ENCODE results near the gene PCSK6.
"Not testable (repeated sequence)": the region's sequence is repeated elsewhere in the genome, so short reads cannot be mapped to it uniquely, and the experiment has no call there.

Gene PCSK6

DNA sequence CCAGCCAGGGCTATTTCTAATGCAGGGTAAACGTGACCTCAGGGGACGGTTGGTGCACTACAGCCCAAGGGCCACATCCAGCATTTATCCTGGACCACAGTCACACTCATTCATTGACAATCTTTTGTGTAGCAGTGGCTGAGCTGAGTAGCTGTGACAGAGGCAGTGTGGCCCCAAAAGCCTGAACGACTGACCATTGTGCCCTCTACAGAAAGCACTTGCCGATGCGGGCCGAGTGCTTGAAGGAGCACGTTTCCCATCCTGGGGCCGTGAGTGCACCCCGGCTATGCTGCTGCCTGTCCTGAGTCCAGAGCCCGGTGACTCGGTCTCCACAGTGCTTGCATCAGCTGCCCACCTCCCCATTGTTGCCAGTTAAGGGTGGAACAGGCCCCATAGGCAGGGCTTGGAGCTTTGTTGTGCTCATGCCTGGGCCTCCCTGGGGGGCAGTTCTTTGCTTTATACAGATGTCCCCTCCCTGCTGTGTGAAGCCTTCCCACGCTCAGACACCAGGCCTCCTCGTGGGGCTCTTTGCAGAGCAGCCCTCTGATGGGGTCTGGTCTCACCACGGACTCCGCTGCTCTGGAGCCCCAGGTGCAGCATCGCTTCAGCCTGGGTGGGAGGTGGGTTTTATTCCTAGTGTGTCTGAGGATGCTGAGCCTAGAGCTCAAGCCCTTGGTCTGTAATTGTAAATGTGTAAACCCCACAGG, 181.5 kb downstream of the PCSK6 start:
- no peak for DNase-seq (ENCODE audit: low read depth)

DNA sequence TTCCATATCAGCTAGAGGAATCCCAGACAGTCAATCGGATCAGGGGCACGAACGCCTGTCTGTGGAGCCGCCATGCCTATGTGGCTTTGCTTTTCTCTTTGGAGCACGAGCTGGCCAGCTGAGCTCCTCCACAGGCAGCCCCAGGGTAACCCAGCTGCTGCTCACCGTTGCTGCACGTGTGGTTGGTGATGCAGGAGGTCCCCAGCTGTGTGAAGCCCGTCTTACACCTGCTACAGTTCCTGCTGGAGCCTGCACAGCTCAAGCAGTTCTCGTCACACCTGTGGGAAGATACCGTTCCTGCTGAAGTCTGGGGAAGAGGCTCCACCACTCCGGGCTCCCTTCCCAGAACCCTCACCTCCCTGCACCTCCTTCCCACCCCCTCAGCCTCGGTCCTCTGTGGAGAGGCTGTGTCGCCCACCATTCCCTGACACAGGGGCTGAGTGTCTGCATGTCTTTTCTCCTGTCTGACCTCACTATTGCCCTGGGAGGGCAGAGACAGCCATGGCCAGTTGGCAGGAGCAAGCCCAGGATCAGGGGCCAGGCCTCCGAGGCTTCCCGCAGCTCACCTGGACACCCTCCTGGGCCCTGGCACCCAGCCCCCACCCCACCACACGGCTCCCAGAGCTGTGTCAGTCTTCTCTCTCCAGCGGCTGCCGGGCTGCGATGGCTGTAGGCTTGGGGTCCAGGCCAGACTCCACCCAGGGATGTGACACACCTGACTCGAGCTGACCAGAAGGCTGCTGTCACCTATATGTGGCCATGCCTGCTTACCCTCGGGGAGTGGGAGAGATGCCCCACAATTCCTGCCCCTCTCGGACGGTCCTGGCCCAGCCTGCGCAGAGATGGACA, 182.2 kb downstream of the PCSK6 start:
- DNase-seq (ENCODE audit: low read depth): no peak

DNA sequence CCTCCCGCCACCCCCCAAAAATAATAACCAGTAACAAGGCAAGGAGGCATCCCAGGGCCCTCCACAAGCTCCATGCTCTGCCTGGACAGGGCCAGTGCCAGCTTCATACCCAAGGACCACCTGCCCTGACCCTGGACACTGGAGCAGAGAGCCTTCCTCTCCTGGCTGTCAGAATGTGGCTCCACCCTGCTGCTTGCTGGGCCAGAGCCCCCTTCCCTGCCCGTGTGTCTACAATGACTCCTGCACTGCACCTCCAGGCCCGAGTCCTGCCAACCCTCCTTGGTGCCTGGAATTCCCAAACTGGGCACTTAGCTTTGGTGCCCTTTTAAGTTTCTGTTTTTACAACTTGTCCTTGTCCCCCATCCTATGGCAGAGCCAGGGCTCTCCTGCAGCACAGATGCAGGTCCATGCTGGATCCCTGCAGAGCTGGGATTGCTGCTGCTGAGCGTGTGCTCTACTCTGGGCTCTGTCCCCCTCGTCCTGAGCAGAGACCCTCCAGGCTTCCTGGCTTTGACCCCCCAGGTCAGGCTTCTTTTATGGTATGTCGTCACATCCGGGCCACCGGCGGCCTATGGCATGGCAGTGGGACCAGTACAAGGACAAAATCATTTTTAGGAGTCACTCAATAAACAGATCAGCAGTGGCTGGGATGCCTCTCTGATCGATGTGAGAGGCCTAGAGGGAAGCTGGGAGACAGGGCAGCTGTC, 183.0 kb downstream of the PCSK6 start:
- no peak for DNase-seq (ENCODE audit: low read depth)

DNA sequence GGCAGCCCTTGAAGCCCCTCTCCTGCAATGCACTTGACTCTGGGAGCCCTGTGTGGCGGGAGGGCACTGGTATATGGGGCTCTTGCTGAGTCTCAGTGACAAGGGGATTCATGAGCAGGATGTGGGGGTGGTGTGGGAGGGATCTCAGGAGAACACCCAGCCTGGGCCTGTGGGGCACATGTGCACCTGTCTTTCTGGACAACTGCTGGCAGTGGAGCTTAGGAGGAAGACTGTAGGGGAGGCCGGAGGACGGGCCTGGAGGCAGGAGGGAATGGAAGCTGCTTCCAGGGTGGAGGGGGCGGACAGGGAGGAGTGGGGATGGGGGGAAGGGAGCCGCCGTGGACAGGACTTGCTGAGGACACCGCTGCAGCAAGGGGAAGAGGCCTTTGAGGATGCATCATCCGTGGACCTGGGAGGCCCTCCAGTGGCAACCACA, 183.7 kb downstream of the PCSK6 start:
- no peak for DNase-seq (ENCODE audit: low read depth)

GRCh38 chr15:101303408-101303807, 186.1 kb downstream of the PCSK6 start:
- no peak for DNase-seq (ENCODE audit: low read depth)

DNA sequence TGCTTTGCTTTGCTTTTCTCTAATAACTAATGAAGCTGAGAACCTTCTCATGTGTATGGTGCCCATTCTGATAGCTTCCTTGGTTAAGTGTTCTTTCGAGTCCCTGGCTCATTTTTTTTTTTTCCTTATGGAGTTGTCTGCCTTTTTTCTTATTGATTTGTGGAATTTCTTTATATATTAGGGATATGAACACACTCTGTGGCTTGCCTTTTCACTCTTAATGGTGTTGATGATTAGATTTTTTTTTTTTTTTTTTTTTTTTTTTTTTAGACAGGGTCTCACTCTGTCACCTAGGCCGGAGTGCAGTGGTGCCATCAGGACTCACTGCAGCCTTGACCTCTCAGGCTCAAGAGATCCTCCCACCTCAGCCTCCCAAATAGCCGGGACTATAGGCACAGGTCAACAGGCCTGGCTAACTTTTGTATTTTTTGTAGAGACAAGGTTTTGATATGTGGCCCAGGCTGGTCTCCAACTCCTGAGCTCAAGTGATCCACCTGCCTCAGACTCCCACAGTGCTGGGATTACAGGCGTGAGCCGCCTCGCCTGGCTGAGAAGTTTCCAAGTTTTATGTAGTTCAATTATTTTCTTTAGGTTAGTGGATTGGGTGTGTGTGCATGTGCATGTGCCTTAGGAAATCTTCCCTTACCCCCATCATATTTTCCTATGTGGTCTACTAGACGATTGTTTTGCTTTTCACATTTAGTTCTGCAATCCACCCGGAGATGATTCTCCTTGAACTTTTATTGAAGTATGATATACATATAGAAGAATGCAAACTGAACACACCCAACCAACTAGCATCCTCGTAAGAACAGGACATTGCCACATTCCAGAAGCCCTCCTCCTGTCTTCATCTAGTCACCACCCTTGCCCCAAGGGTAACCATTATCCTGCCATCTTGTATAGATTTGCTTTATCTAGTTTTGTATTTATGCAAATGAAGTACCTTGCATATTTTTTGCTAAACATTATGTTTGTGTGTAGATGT, 192.8 kb downstream of the PCSK6 start:
- DNase-seq (ENCODE audit: low read depth): no peak

DNA sequence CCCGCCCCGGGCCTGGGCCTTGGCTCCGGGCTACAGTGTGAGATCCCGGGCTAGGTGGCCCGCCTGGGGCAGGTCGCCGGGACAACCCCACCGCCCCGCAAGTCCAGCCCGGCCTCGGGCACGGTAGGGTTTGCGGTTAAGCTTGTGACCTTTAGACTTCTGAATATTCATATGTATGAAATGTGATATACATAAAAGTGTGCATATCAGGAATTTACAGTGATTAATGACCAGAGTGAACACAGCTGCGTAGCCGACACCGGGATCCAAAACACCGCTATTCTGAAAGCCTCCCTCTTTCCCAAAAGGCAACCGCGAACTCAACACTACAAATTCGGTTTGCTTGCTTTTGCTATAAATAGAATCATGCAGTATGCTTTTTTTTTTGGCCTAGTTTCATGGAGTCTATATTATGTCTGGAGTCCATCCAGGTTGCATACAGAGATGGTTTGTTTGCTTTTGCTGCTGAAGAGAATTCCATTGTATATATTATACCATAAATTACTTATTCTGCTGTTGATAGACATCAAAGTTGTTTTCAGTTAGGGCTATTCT, 193.8 kb downstream of the PCSK6 start:
- DNase-seq (ENCODE audit: low read depth): no peak

GRCh38 chr15:101294731-101295606, 194.5 kb downstream of the PCSK6 start, which contains the start of gene SNRPA1:
Gene SNRPA1 (minus strand): TSS chr15:101295248. CDS start chr15:101295178, 70 bp downstream.
- DNase-seq (ENCODE audit: low read depth): peak; percentile 97

- no peak for DNase-seq (ENCODE audit: low read depth)
Observed at GRCh38 chr15:101293122-101293521, 196.4 kb downstream of the PCSK6 start.

DNA sequence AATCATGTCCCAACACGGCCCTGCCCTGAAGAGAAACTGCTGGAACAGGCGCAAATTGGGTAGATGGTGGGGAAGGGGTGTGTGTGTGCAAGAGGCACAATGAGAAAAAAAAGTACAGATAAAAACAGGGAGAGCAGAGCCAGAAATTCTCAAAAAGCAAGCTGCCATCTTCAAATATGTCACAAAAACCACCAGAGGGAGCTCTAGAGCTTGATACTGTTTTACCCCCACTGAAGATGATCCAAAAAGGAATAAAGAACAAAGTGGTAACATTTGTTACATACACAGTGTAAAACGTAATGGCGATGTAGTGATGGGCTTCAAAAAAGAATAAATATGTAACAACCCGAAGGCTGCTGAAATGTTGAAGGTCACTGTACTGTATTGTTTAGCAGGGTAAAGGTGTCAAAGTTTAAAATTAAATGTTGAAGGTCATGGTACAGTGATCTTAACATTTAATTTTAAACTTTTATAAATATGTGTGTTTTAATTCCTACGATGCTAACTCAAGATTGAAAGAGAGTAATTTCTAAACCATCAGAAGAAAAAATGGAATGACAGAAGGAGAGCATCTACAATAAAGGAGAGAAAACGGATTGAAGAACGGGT, 200.5 kb downstream of the PCSK6 start:
- no peak for DNase-seq (ENCODE audit: low read depth)

DNA sequence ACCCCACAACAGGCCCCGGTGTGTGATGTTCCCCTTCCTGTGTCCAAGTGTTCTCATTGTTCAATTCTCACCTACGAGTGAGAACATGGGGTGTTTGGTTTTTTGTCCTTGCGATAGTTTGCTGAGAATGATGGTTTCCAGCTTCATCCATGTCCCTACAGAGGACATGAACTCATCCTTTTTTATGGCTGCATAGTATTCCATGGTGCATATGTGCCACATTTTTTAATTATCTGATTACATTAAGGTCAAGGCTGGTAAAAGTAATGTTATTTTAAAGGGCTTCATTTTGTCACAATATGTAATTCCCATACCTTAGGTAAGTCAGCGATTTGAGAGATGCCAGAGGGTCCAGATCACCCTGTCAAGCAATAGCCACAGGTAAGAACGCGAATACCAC, 202.2 kb downstream of the PCSK6 start:
- not testable (repeated sequence) for DNase-seq (ENCODE audit: low read depth)

- DNase-seq (ENCODE audit: low read depth): no peak
Observed at GRCh38 chr15:101286471-101287114, 202.9 kb downstream of the PCSK6 start.

GRCh38 chr15:101283931-101284330, 205.6 kb downstream of the PCSK6 start:
- no peak for DNase-seq (ENCODE audit: low read depth)

DNA sequence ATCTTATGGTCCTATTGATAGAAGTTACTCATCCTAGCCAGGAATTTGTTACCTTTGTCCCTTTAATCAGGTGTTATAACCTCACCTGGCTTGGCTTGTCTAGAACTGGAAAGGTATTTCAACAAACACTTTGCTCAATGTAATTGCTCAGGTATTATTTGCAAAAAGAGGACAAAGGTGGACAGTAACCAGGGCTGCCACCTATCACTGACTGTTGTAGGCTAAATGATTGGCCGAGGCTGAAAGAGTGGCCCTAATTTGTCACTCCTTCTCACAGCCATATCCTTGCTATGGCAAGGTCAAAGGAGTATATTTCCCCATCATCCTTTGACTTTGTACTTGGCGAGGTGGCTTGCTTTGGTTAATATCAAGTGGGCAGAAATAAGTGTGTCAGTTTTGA, 209.5 kb downstream of the PCSK6 start:
- no peak for DNase-seq (ENCODE audit: low read depth)

DNA sequence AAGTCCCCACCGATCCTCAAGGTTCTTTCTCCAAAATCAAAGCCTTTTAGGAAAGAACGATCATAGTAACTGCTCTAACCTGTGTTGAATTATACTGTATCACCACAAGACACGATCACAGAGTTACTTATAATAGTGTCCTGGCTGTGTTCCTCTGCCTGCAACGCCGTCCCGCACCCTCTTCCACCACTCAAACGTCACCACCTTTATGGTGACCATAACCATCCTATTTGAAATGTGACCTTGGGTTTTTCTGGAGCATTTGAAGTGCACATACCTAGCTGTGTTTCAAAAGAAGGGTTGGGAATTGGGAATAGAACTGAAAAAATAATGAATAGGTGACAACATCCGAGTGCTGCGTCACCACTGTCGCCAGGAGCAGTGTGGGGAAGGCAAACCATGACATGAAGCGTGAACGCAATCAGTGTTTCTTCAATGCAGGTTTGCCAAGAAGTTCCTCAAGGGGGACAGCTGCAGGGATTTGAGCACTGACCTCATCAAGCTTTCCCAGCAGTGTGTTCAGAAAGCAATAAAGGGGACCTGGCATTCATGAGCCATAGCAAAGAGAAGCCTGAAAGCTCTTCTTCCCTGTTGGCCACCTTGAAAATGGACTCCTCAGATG, 211.5 kb downstream of the PCSK6 start:
- DNase-seq (ENCODE audit: low read depth): no peak

- peak; percentile 81 for DNase-seq (ENCODE audit: low read depth)
Observed at GRCh38 chr15:101277038-101277822, 212.3 kb downstream of the PCSK6 start, which contains the start of gene SELENOS. Gene SELENOS (minus strand): TSS chr15:101277485. CDS start chr15:101277417, 68 bp downstream.

- no peak for DNase-seq (ENCODE audit: low read depth)
Observed at GRCh38 chr15:101276501-101277037, 212.9 kb downstream of the PCSK6 start.

Measured in stimulated activated CD8-positive, alpha-beta memory T cell treated with anti-CD3 and anti-CD28 coated beads, Interleukin-12 subunit alpha, Interleukin-12 subunit beta, amount 100 ng/mL, for 4 hours (primary cell).